BLaER1 (cell line): ENCODE data around the gene ENTPD1.
"Not testable (repeated sequence)": the region's sequence is repeated elsewhere in the genome, so short reads cannot be mapped to it uniquely, and the experiment has no call there.

Source experiments
- H3K27ac ChIP-seq: shearing (Covaris generic); formaldehyde crosslinking; 2 replicates; pipeline ENCODE4 v1.8.1; 2022
- H3K27me3 ChIP-seq: shearing (Covaris generic); formaldehyde crosslinking; 2 replicates; pipeline ENCODE4 v1.8.1; 2022
- H3K36me3 ChIP-seq: shearing (Covaris generic); formaldehyde crosslinking; 2 replicates; pipeline ENCODE4 v1.8.1; 2022
- H3K4me1 ChIP-seq: shearing (Covaris generic); formaldehyde crosslinking; 2 replicates; pipeline ENCODE4 v1.8.1; 2022
- H3K4me2 ChIP-seq: shearing (Covaris generic); formaldehyde crosslinking; 2 replicates; pipeline ENCODE4 v1.8.1; 2022
- H3K4me3 ChIP-seq: shearing (Covaris generic); formaldehyde crosslinking; 2 replicates; pipeline ENCODE4 v1.8.1; 2022
- H3K9ac ChIP-seq: shearing (Covaris generic); formaldehyde crosslinking; 2 replicates; pipeline ENCODE4 v1.8.1; 2022
- H3K9me3 ChIP-seq: shearing (Covaris generic); formaldehyde crosslinking; 2 replicates; pipeline ENCODE4 v1.8.1; 2022
- H4K20me1 ChIP-seq: shearing (Covaris generic); formaldehyde crosslinking; 2 replicates; pipeline ENCODE4 v1.8.1; 2022
- Cebpa-rat ChIP-seq: shearing (Covaris generic); IDR thresholded peaks from 2 replicates; pipeline ENCODE4 v1.8.1; 2022

The ENTPD1 gene

DNA sequence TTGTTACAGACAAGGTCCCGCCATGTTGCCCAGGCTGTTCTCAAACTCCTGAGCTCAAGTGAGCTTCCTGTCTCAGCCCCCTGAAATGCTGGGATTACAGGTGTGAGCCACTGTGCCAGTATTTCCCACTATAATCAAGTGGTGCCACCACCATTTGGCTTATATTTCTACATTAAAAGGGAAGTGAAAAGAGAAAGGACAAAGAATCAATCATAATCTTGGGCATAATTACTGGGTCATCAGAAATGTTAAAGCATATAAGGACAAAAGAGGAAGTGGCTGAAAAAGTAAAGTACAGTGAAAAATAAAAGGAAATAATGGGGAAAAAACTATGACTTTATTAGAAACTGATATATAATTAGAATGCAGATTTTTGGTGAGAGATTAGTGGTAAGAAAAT, 25.7 kb upstream of the ENTPD1 start:
- no peaks in the 10 kb centered on the region for H3K36me3 ChIP-seq
- no peak overlapping the region for H3K9ac ChIP-seq
- H3K4me3 ChIP-seq = no peak overlapping the region
- TF ChIP-seq Cebpa-rat = no peak
- H3K27ac ChIP-seq = no peak overlapping the region
- H3K9me3 ChIP-seq = peaks cover 43% of the 10 kb centered on the region
- no peaks in the 10 kb centered on the region for H4K20me1 ChIP-seq
- no peaks in the 10 kb centered on the region for H3K27me3 ChIP-seq
- H3K4me2 ChIP-seq = no peak overlapping the region
- no peaks in the 10 kb centered on the region for H3K4me1 ChIP-seq

DNA sequence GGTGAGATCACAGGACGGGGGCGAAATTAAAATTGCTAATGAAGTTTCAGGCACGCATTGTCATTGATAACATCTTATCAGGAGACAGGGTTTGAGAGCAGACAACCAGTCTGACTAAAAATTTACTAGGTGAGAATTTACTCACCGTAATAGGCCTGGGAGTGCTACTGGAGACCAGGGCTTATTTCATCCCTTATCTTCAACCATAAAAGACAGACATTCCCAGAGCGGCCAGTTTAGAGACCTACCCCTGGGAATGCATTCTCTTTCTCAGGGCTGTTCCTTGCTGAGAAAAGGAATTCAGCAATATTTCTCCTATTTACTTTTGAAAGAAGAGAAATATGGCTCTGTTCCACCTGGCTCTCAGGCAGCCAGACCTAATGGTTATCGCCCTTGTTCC, 23.1 kb upstream of the ENTPD1 start:
- not testable (repeated sequence) for H3K9ac ChIP-seq, H3K36me3 ChIP-seq, H4K20me1 ChIP-seq, H3K27ac ChIP-seq, H3K4me1 ChIP-seq, H3K4me3 ChIP-seq, H3K4me2 ChIP-seq, H3K27me3 ChIP-seq
- peaks cover 51% of the 10 kb centered on the region for H3K9me3 ChIP-seq

DNA sequence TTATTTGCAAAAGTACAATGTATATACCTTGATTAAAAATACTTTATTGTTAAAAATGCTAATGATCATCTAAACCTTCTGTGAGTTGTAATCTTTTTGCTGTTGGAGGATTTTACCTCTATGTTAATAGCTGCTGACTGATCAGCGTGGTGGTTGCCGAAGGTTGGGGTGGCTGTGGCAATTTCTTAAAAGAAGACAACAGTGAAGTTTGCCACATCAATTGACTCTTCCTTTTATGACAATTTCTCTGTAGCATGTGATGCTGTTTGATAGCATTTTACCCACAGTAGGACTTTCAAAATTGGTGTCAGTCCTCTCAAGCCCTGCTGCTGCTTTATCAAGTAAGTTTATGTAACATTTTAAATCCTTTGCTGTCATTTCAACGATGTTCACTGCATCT, 16.9 kb upstream of the ENTPD1 start:
- H4K20me1 ChIP-seq = no peaks in the 10 kb centered on the region
- H3K36me3 ChIP-seq = no peaks in the 10 kb centered on the region
- no peaks in the 10 kb centered on the region for H3K27me3 ChIP-seq
- H3K4me1 ChIP-seq = peaks cover 17% of the 10 kb centered on the region
- no peak overlapping the region for H3K4me2 ChIP-seq
- H3K27ac ChIP-seq = no peak overlapping the region
- TF ChIP-seq Cebpa-rat = no peak
- no peak overlapping the region for H3K4me3 ChIP-seq
- H3K9ac ChIP-seq = no peak overlapping the region
- H3K9me3 ChIP-seq = peaks cover 26% of the 10 kb centered on the region

DNA sequence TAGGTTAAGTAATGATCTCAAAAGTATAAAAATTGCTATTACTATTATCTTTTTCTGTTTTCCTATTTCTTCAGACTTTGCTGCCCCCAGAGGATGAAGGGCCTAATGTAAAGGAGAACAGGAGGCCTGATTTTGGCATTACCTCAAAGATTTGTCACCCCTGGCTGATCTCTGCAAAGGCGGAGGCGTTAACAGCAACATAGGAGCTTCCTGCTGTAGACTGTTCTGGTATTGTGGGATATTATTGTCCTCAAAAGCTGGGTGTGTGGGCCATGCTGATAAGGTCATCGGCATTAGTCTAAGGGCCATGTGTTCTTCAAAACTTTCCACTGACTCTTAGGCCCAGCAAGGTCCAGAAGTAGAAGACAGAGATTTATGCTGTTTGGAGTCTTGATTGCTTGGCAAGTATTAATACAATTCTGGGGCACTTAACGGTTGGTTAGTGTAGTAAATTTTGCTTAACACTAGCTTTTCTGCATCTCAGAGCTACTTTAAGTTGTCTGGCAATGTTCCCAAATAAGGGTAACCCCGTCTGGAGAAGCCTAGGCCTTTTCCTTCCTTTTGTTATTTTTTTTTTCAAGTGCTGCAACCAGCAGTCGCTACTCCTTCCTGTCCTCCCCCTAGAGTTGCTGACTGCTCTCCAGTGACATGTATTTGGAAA, 14.0 kb upstream of the ENTPD1 start:
- Histone ChIP-seq H3K4me3 (no peak overlapping the region), H3K9ac (no peak overlapping the region), H3K4me2 (peak overlapping the region; percentile 65), H3K36me3 (no peaks in the 10 kb centered on the region), H3K4me1 (peaks cover 17% of the 10 kb centered on the region), H3K27ac (peak overlapping the region; percentile 37; the same call in 1 of the 2 replicates), H3K9me3 (peaks cover 17% of the 10 kb centered on the region), H4K20me1 (no peaks in the 10 kb centered on the region), H3K27me3 (no peaks in the 10 kb centered on the region)
- no peak for TF ChIP-seq Cebpa-rat

DNA sequence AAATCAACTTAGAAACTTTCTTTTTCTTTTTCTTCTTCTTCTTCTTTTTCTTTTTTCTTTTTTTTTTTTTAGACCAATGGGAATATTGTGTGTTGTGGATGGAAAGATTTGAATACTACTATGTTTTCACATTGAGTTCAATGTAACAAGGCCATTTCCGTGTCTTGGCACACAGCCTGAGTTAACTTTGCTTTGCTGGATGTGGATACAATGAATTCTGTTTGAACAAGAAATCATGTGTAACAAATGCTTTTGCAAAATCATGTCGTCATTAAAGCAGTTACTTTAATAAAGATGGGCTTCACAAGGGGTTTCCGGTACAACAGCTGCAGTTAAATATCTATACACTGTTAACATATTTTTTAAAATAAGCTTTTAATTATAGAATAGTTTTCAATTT, 13.5 kb upstream of the ENTPD1 start:
- no peaks in the 10 kb centered on the region for H3K36me3 ChIP-seq
- H3K27ac ChIP-seq = peak overlapping the region; percentile 37; the same call in 1 of the 2 replicates
- TF ChIP-seq Cebpa-rat = no peak
- H4K20me1 ChIP-seq = no peaks in the 10 kb centered on the region
- peaks cover 17% of the 10 kb centered on the region for H3K9me3 ChIP-seq
- H3K4me2 ChIP-seq = peak overlapping the region; percentile 65
- no peak overlapping the region for H3K9ac ChIP-seq
- H3K4me3 ChIP-seq = no peak overlapping the region
- H3K27me3 ChIP-seq = no peaks in the 10 kb centered on the region
- H3K4me1 ChIP-seq = peaks cover 17% of the 10 kb centered on the region

DNA sequence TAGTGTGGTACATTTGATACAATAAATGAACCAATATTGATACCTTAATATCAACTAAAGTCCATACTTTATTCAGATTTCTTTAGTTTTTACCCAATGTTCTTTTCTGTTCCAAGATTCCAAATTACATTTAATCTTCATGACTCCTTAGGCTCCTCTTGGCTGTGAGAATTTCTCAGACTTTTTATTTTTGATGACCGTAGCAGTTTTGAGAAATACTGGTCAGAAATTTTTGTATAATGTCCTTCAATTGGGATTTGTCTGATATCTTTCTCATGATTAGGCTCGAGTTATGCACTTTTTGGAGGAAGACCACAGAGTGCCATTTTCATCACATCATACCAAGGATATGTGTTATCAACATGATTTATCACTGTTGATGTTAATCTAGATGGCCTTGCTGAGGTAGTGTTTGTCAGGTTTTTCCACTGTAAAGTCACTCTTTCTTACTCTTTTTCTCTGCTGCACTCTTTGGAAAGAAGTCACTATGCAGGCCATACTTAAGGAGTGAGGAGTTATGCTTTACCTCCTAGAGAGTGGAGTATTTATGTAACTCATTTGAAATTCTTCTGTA, 12.9 kb upstream of the ENTPD1 start:
- Histone ChIP-seq H3K36me3 (no peaks in the 10 kb centered on the region), H3K4me3 (no peak overlapping the region), H3K4me2 (no peak overlapping the region), H3K4me1 (peaks cover 17% of the 10 kb centered on the region), H3K27ac (no peak overlapping the region), H4K20me1 (no peaks in the 10 kb centered on the region), H3K9ac (no peak overlapping the region), H3K27me3 (no peaks in the 10 kb centered on the region), H3K9me3 (peaks cover 17% of the 10 kb centered on the region)
- no peak for TF ChIP-seq Cebpa-rat

DNA sequence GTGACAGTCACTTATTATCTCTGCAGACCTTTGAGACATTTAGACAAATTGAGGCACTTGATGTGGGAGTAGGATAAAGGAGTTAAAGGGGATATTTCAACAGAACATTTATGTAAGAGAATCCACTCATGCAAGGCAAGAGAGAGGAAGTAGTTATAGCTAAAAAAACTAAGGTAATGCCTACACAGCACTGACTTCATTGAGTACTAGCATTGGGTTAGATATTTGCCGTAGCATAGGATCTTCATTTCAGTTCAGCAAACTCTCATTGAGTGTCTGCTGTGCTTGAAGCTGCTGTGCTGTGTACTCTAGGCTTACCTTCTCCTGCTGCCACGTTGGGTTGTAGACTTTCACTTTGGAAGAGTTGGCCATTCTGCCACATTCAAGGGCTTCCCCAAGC, 10.5 kb upstream of the ENTPD1 start:
- Histone ChIP-seq H3K4me2 (no peak overlapping the region), H3K27ac (no peak overlapping the region)

DNA sequence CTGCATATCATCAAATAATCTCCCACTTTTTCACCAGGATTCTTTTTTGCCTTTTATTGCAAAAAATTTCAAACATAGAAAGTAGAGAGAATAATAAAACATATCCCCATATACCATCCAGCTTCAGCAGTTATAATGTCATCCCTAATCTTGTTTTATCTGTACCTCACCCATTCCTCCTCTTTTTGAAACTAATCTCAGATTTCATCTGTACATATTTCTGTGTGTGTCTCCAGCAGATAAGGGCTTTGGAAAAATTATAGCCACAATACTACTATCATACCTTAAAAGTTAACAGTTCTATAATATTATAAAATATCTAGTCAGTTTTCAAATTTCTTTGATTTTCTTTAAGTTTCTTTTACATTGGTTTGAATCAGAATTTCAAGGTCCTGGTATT, 7.6 kb upstream of the ENTPD1 start:
- TF ChIP-seq Cebpa-rat = no peak
- no peak overlapping the region for H3K4me3 ChIP-seq
- H3K27ac ChIP-seq = no peak overlapping the region
- H3K36me3 ChIP-seq = no peaks in the 10 kb centered on the region
- H3K9ac ChIP-seq = no peak overlapping the region
- H4K20me1 ChIP-seq = no peaks in the 10 kb centered on the region
- no peaks in the 10 kb centered on the region for H3K4me1 ChIP-seq
- peaks cover 10% of the 10 kb centered on the region; the same call in 1 of the 2 replicates for H3K9me3 ChIP-seq
- H3K27me3 ChIP-seq = no peaks in the 10 kb centered on the region
- H3K4me2 ChIP-seq = no peak overlapping the region

More for the DNA sequence above, 10.5 kb upstream of the ENTPD1 start:
- TF ChIP-seq Cebpa-rat = no peak
- no peaks in the 10 kb centered on the region for H3K27me3 ChIP-seq
- H3K9me3 ChIP-seq = peaks cover 13% of the 10 kb centered on the region
- H4K20me1 ChIP-seq = no peaks in the 10 kb centered on the region
- H3K9ac ChIP-seq = no peak overlapping the region
- no peaks in the 10 kb centered on the region for H3K36me3 ChIP-seq
- no peak overlapping the region for H3K4me3 ChIP-seq
- H3K4me1 ChIP-seq = peaks cover 17% of the 10 kb centered on the region

DNA sequence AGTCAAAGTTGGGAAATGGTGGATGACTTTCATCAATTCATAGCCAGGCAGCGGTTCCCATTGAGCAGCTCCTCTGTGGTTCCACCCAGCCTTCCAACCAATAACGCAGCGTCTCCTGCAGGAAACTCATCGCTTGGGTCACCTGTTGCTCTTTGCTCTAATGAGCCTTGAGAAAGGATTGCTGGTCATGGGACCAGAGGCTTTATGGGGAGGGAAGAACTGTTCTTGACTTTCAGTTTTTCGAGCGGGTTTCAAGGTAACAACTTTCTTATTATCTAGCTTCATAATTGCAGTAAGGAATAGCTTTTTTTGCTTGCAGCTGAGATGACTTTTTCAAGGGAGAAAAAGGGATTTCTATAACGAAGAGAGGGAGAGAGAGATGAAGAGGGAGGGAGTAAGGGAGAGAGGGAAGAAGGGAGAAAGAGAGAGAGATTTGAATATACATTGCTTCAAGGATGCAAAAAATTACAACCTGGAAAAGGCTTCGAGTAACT, 405 bp upstream of the ENTPD1 start:
- Histone ChIP-seq H3K27ac (no peak overlapping the region), H3K4me2 (peak overlapping the region; percentile 9; the same call in 1 of the 2 replicates), H3K27me3 (no peaks in the 10 kb centered on the region), H4K20me1 (no peaks in the 10 kb centered on the region), H3K9ac (no peak overlapping the region), H3K36me3 (no peaks in the 10 kb centered on the region), H3K4me1 (peaks cover 15% of the 10 kb centered on the region), H3K9me3 (no peaks in the 10 kb centered on the region), H3K4me3 (no peak overlapping the region)
- no peak for TF ChIP-seq Cebpa-rat

DNA sequence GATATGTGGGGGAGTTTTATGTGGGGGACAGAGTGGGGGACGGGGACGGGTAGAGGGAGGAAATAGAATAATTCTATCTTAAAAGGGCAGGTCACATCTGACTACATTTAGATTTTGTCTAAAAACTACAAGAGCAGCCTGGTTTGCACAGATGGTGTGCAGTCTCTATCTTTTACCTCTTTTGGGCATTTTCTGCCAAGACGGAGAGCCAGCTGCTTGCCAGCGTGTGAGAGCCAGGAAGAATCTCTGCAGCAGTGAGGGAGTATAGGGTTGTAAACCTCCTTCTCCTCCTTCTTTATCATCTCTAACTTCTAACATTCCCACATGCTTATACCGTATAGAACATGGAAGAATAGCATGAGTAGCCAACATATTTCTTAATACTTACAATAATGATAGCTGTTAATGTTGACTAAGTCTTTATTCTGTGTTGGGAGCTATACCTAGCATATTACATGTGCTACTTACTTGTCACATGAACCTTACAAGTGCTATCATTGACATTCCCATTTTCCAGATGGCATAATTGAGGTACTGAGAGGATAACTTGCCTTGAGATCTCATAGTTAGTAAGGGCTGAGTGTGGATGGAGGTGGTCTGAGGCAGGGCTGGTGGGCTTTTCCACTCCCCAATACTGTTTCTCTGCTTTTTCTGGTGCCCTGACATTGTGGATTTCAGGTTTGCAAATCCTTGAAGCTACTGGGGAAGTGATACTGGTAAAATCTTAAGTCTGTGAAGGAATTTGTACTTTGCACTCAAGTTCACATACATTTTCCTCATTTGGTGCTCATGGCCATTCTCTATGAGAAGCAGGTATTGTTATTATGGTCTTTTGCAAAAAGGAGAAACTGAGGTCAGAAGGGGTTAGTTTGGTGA, 1.1 kb downstream of the ENTPD1 start:
- TF ChIP-seq Cebpa-rat = no peak
- Histone ChIP-seq H4K20me1 (no peaks in the 10 kb centered on the region), H3K4me1 (peaks cover 15% of the 10 kb centered on the region), H3K36me3 (no peaks in the 10 kb centered on the region), H3K27me3 (no peaks in the 10 kb centered on the region), H3K4me3 (no peak overlapping the region), H3K9me3 (no peaks in the 10 kb centered on the region), H3K4me2 (no peak overlapping the region), H3K27ac (no peak overlapping the region), H3K9ac (no peak overlapping the region)
